ENCODE measurements around the gene SCAP.

SCAP gene

DNA sequence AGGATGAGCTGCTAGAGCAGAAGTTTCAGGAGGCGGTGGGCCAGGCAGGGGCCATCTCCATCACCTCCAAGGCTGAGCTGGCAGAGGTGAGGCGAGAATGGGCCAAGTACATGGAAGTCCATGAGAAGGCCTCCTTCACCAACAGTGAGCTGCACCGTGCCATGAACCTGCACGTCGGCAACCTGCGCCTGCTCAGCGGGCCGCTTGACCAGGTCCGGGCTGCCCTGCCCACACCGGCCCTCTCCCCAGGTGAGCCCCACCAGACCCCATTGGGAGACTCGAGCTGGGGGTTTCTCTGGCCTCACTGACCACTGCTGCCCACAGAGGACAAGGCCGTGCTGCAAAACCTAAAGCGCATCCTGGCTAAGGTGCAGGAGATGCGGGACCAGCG lies 66.9 kb downstream of the SCAP start:
- peaks cover 88% of the 10 kb centered on the region for H3K36me3 ChIP-seq (ENCODE audit: insufficient read depth, low read length)
- DNase-seq, result no peak
- no peak for ATAC-seq (ENCODE audit: insufficient read depth, low read depth)
- no peaks in the 10 kb centered on the region for H3K27me3 ChIP-seq (ENCODE audit: insufficient read depth, low read length, poor library complexity)
- no peaks in the 10 kb centered on the region for H3K4me1 ChIP-seq (ENCODE audit: insufficient read depth, low read length)
- H3K9me3 ChIP-seq (ENCODE audit: insufficient read depth, low read length, severe bottlenecking), result no peaks in the 10 kb centered on the region
- no peak overlapping the region for H3K27ac ChIP-seq (ENCODE audit: low read length)
- H3K4me3 ChIP-seq (ENCODE audit: low read depth in 1 of 2, low read length in 2 of 2), result no peak overlapping the region
- no peak overlapping the region for H3K9ac ChIP-seq (ENCODE audit: low read depth, low read length)
- H3K4me2 ChIP-seq (ENCODE audit: insufficient read depth, low read length), result no peak overlapping the region
- H4K20me1 ChIP-seq (ENCODE audit: insufficient read depth, low read length), result peaks cover 47% of the 10 kb centered on the region
- TF ChIP-seq, protein P1, sequence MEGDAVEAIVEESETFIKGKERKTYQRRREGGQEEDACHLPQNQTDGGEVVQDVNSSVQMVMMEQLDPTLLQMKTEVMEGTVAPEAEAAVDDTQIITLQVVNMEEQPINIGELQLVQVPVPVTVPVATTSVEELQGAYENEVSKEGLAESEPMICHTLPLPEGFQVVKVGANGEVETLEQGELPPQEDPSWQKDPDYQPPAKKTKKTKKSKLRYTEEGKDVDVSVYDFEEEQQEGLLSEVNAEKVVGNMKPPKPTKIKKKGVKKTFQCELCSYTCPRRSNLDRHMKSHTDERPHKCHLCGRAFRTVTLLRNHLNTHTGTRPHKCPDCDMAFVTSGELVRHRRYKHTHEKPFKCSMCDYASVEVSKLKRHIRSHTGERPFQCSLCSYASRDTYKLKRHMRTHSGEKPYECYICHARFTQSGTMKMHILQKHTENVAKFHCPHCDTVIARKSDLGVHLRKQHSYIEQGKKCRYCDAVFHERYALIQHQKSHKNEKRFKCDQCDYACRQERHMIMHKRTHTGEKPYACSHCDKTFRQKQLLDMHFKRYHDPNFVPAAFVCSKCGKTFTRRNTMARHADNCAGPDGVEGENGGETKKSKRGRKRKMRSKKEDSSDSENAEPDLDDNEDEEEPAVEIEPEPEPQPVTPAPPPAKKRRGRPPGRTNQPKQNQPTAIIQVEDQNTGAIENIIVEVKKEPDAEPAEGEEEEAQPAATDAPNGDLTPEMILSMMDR (IDR thresholded peaks at IDR 0.05; ENCODE audit: borderline replicate concordance, extremely low read depth, low read length, poor library complexity, severe bottlenecking), result no peak
- no peak for TF ChIP-seq EZH2 (IDR thresholded peaks at IDR 0.05; ENCODE audit: borderline replicate concordance, low read depth, low read length, severe bottlenecking)
- H3K79me2 ChIP-seq (ENCODE audit: insufficient read depth, low read length), result peaks cover 13% of the 10 kb centered on the region
- no peak overlapping the region for H2AFZ ChIP-seq (ENCODE audit: low read depth, low read length)

DNA sequence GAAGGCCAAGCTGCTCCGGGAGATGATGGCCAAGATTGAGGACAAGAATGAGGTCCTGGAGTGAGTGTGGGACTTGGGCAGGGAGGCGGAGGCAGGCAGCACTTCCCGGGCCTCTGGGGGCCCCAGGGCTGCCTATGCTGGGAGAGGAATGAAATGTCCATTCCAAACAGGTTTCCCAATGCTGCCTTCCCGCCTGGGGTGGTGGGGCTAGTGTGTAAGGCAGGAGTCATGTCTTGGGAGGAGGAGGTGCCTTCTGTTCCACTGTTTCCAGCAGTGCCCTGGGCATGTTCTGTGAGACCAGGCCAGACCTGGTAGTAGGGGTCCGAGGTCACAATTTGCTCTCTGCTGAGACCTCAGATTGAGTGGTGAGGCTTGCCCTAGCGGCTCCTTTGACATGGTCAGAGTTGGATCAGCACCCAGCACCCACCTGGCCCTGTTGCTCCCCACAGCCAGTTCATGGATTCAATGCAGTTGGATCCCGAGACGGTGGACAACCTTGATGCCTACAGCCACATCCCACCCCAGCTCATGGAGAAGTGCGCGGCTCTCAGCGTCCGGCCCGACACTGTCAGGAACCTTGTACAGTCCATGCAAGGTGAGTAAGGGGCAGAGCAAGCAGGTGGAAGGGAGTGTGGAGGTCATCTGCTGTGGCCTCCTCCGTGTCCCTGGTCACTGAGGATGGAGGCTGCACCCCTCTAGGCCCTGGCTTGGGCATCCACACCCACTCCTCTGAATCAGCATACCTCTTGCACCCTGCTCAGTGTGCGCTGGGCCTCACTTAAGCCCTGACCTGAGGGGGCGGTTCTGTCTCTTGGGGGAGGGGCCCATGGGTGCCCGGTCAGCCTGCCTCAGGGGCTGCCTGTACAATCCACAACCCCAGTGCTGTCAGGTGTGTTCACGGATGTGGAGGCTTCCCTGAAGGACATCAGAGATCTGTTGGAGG lies 67.6 kb downstream of the SCAP start:
- H3K4me3 ChIP-seq (ENCODE audit: low read depth in 1 of 2, low read length in 2 of 2), result no peak overlapping the region
- peaks cover 49% of the 10 kb centered on the region for H4K20me1 ChIP-seq (ENCODE audit: insufficient read depth, low read length)
- H3K36me3 ChIP-seq (ENCODE audit: insufficient read depth, low read length), result peaks cover 82% of the 10 kb centered on the region
- no peak overlapping the region for H2AFZ ChIP-seq (ENCODE audit: low read depth, low read length)
- H3K9ac ChIP-seq (ENCODE audit: low read depth, low read length), result no peak overlapping the region
- no peak overlapping the region for H3K4me2 ChIP-seq (ENCODE audit: insufficient read depth, low read length)
- no peak for ATAC-seq (ENCODE audit: insufficient read depth, low read depth)
- no peaks in the 10 kb centered on the region for H3K9me3 ChIP-seq (ENCODE audit: insufficient read depth, low read length, severe bottlenecking)
- H3K79me2 ChIP-seq (ENCODE audit: insufficient read depth, low read length), result peaks cover 19% of the 10 kb centered on the region
- TF ChIP-seq, protein P1 (IDR thresholded peaks at IDR 0.05; ENCODE audit: borderline replicate concordance, extremely low read depth, low read length, poor library complexity, severe bottlenecking), result no peak
- H3K4me1 ChIP-seq (ENCODE audit: insufficient read depth, low read length), result no peaks in the 10 kb centered on the region
- no peak for DNase-seq
- no peak overlapping the region for H3K27ac ChIP-seq (ENCODE audit: low read length)
- no peaks in the 10 kb centered on the region for H3K27me3 ChIP-seq (ENCODE audit: insufficient read depth, low read length, poor library complexity)

DNA sequence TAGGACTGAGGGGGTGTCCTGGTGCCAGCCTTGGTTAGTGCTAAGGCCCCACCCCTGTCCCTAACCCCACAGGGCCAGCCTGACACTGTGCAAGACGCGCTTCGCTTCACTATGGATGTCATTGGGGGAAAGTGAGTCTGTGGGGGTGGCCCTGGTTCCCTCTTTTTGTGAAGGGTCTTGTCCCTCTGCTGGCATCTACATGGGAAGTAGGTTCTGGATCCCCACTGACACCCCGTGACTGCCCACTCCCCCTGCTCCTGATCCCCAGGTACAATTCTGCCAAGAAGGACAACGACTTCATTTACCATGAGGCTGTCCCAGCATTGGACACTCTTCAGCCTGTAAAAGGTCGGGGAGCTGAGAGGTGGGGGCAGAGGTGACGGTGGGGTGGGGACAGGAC lies 68.5 kb downstream of the SCAP start:
- DNase-seq, result no peak
- no peak overlapping the region for H2AFZ ChIP-seq (ENCODE audit: low read depth, low read length)
- no peaks in the 10 kb centered on the region for H3K4me1 ChIP-seq (ENCODE audit: insufficient read depth, low read length)
- no peak overlapping the region for H3K4me2 ChIP-seq (ENCODE audit: insufficient read depth, low read length)
- peaks cover 46% of the 10 kb centered on the region for H4K20me1 ChIP-seq (ENCODE audit: insufficient read depth, low read length)
- H3K36me3 ChIP-seq (ENCODE audit: insufficient read depth, low read length), result peaks cover 73% of the 10 kb centered on the region
- no peak for ATAC-seq (ENCODE audit: insufficient read depth, low read depth)
- TF ChIP-seq, protein P1 (IDR thresholded peaks at IDR 0.05; ENCODE audit: borderline replicate concordance, extremely low read depth, low read length, poor library complexity, severe bottlenecking), result no peak
- TF ChIP-seq EZH2 (IDR thresholded peaks at IDR 0.05; ENCODE audit: borderline replicate concordance, low read depth, low read length, severe bottlenecking), result no peak
- H3K79me2 ChIP-seq (ENCODE audit: insufficient read depth, low read length), result peaks cover 19% of the 10 kb centered on the region
- H3K27ac ChIP-seq (ENCODE audit: low read length), result no peak overlapping the region
- H3K4me3 ChIP-seq (ENCODE audit: low read depth in 1 of 2, low read length in 2 of 2), result no peak overlapping the region
- no peaks in the 10 kb centered on the region for H3K9me3 ChIP-seq (ENCODE audit: insufficient read depth, low read length, severe bottlenecking)
- no peaks in the 10 kb centered on the region for H3K27me3 ChIP-seq (ENCODE audit: insufficient read depth, low read length, poor library complexity)
- no peak overlapping the region for H3K9ac ChIP-seq (ENCODE audit: low read depth, low read length)

All from DND-41 (cell line).